ENCODE results near the gene SPON1.

- no peak for TF ChIP-seq EZH2 (optimal IDR thresholded peaks at IDR 0.05; ENCODE audit: low read depth, low read length)
- no peak for TF ChIP-seq CTCF (IDR thresholded peaks at IDR 0.05; ENCODE audit: low read length)
These were observed 17.6 kb upstream of the SPON1 start for GRCh38 chr11:13944911-13945425.
